K562 (cell line): ENCODE data around the gene PIK3CD. TPM values are rescaled to one million over a fixed set of nuclear protein-coding genes. Genes with fewer than 3 reads are reported as not detected.

Source experiments
- ATAC-seq: fragments of 200-7000 bp; cut with Tn5 transposase; 3 replicates; pipeline ENCODE4 v1.9.1; 2020; ENCODE audit warnings: moderate library complexity
- BruUV-seq: library from RNA; stranded (reverse); fragments of 400-500 nt; replicated peaks from 2 replicates; lab custom pipeline; 2021; lab: Mats Ljungman, UMichigan
- CTCF ChIA-PET: fragments of 300-600 bp; formaldehyde crosslinking; extraction: SDS; loops from one replicate; lab custom pipeline; 2021; ENCODE audit warnings: low intra/inter-chr PET ratio; lab: Yijun Ruan, JAX
- POLR2A ChIA-PET: fragments of 300-600, 350-650 bp; sonication (Branson Sonifier 250); formaldehyde crosslinking; extraction: SDS; loops from one replicate; lab custom pipeline; 2021; ENCODE audit warnings: antibody characterized with exemption, inconsistent platforms; lab: Yijun Ruan, JAX
- DNase-seq, 4 experiments: peaks; one replicate each; pipeline versions ENCODE4 v3.0.0 to v3.0.0-alpha.2; 2011 to 2018; ENCODE audit warnings: low spot score in 3 of 4, mixed read lengths in 3 of 4; ENCODE audit errors: extremely low read depth in 1 of 4
- FAIRE-seq: peaks from 2 replicates; lab custom pipeline; 2011; peaks lifted over from hg19 to GRCh38; lab: Jason Lieb, UNC
- H2AFZ ChIP-seq: 2 replicates; pipeline ENCODE4 v1.6.0; 2011; ENCODE audit warnings: low read depth, low read length, control low read depth, inconsistent platforms
- H3K27ac ChIP-seq: fragments of 200-600 bp; 3 replicates; pipeline ENCODE4 v1.8.0; 2011; ENCODE audit warnings: low read depth, mild to moderate bottlenecking, control low read depth, inconsistent platforms, low read length, moderate library complexity, mixed read lengths; ENCODE audit errors: extremely low read depth
- H3K27me3 ChIP-seq, 2 experiments: fragments of 300-600 bp in 1 of 2; 2 replicates in 1 of 2; 3 replicates in 1 of 2; pipeline versions ENCODE4 v1.6.0 to v1.8.0; 2011; ENCODE audit warnings: inconsistent platforms in 2 of 2, low read length in 2 of 2, mild to moderate bottlenecking in 1 of 2, mixed read lengths in 1 of 2, moderate library complexity in 1 of 2; ENCODE audit not compliant: control insufficient read depth in 2 of 2, insufficient read depth in 2 of 2
- H3K36me3 ChIP-seq: fragments of 300-600 bp; 3 replicates; pipeline ENCODE4 v1.8.0; 2011; ENCODE audit warnings: mild to moderate bottlenecking, low read length, inconsistent platforms; ENCODE audit not compliant: control insufficient read depth, insufficient read depth
- H3K4me1 ChIP-seq, 2 experiments: fragments of 200-600 bp in 1 of 2; replicated peaks in 1 of 2; 2 replicates in 1 of 2; 3 replicates in 1 of 2; pipeline versions ENCODE4 v1.5.1 to v1.8.0; 2011; ENCODE audit warnings: inconsistent platforms in 2 of 2, low read length in 2 of 2, mild to moderate bottlenecking in 1 of 2, mixed read lengths in 1 of 2, moderate library complexity in 1 of 2; ENCODE audit not compliant: control insufficient read depth in 2 of 2, insufficient read depth in 2 of 2
- H3K4me2 ChIP-seq: 2 replicates; pipeline ENCODE4 v1.6.1; 2011; ENCODE audit warnings: low read length, control low read depth, inconsistent platforms, mixed read lengths; ENCODE audit not compliant: insufficient read depth
- H3K4me3 ChIP-seq: fragments of 200-600 bp; sonication (generic), shearing (Covaris generic); 2 replicates; pipeline ENCODE4 v1.5.1; 2016; ENCODE audit warnings: control low read depth, inconsistent platforms
- H3K79me2 ChIP-seq: fragments of 200-600 bp; 3 replicates; pipeline ENCODE4 v1.8.0; 2011; ENCODE audit warnings: low read length, inconsistent platforms; ENCODE audit not compliant: control insufficient read depth, insufficient read depth
- H3K9ac ChIP-seq, 2 experiments: 2 replicates each; pipeline versions ENCODE4 v1.6.0 to v1.6.1; 2011; ENCODE audit warnings: low read depth in 2 of 2, low read length in 2 of 2, control low read depth in 1 of 2, inconsistent platforms in 1 of 2, mild to moderate bottlenecking in 1 of 2, mixed read lengths in 1 of 2; ENCODE audit not compliant: insufficient read depth in 1 of 2
- H3K9me1 ChIP-seq: one replicate; pipeline ENCODE4 v1.6.0; 2011; ENCODE audit warnings: inconsistent platforms, mild to moderate bottlenecking, low read length, moderate library complexity; ENCODE audit not compliant: control insufficient read depth, insufficient read depth
- H3K9me3 ChIP-seq: replicated peaks from 2 replicates; pipeline ENCODE4 v1.5.1; 2011; ENCODE audit warnings: low read depth, low read length, inconsistent platforms; ENCODE audit not compliant: control insufficient read depth, insufficient read depth
- H4K20me1 ChIP-seq: replicated peaks from 2 replicates; pipeline ENCODE4 v1.6.1; 2011; ENCODE audit warnings: low read length, inconsistent platforms, mixed read lengths; ENCODE audit not compliant: control insufficient read depth, insufficient read depth
- POLR2G ChIP-seq: fragments of 200-400 bp; formaldehyde crosslinking; IDR thresholded peaks from 2 replicates; pipeline ENCODE4 v1.6.1; 2017; ENCODE audit warnings: low read depth, mild to moderate bottlenecking, antibody characterized with exemption, low read length, moderate library complexity
- WGBS: fragments of 100-300 bp; shearing (Covaris generic); methylation state at CpG from one replicate; pipeline ENCODE4 v1.1.6; 2016; ENCODE audit warnings: low coverage, mixed read lengths; ENCODE audit not compliant: insufficient coverage; ENCODE audit errors: missing lambda C conversion rate; 5-methylcytosine and 5-hydroxymethylcytosine counted together
- in situ Hi-C: fragments of 300-500 bp; cut with MboI; formaldehyde crosslinking; loops from 4 replicates; pipeline ENCODE4 v1.15.0; 2018; ENCODE audit warnings: inconsistent platforms, mixed read lengths
- intact Hi-C: fragments of 100-400 bp; cut with micrococcal nuclease; formaldehyde crosslinking; loops from 2 replicates; pipeline ENCODE4 v1.14.2; 2022
- polyA plus RNA-seq, 8 experiments: library from polyadenylated mRNA; depleted of rRNA in 4 of 8; stranded (reverse) in 5 of 8; unstranded in 3 of 8; fragments of >200 nt; fragmentation: Nextera tagmentation in 2 of 8; fragmentation: Illumina TruSeq in 1 of 8; extraction: Ambion mirVana in 2 of 8; extraction: Trizol in 1 of 8; gene quantifications; 2 replicates each; pipeline versions ENCODE4 v1.2.1 to v1.2.3, GENCODE V29; 2011 to 2014; ENCODE audit warnings: inconsistent platforms in 1 of 8, missing spikeins in 1 of 8
- total RNA-seq, 7 experiments: library from RNA; depleted of rRNA in 6 of 7; stranded (reverse); fragments of >200 nt in 6 of 7; fragmentation: Illumina TruSeq in 2 of 7; extraction: Trizol in 2 of 7; gene quantifications; 2 replicates each; pipeline versions ENCODE4 v1.2.1 to v1.2.3, GENCODE V29; 2011 to 2021; ENCODE audit warnings: low replicate concordance in 1 of 7
- TF ChIP-seq, protein P1 (sequence below): sonication (generic); formaldehyde crosslinking; IDR thresholded peaks from 2 replicates; pipeline ENCODE4 v1.8.0; 2022; ENCODE audit warnings: mild to moderate bottlenecking, missing genetic modification reagents

Gene PIK3CD
- total and polyA plus RNA-seq, 9 of the 15 experiments (the other 6 are each of a cell fraction or from before 2014, with no cell fraction given): 1.8 to 20.8 (median 7.2) TPM

DNA sequence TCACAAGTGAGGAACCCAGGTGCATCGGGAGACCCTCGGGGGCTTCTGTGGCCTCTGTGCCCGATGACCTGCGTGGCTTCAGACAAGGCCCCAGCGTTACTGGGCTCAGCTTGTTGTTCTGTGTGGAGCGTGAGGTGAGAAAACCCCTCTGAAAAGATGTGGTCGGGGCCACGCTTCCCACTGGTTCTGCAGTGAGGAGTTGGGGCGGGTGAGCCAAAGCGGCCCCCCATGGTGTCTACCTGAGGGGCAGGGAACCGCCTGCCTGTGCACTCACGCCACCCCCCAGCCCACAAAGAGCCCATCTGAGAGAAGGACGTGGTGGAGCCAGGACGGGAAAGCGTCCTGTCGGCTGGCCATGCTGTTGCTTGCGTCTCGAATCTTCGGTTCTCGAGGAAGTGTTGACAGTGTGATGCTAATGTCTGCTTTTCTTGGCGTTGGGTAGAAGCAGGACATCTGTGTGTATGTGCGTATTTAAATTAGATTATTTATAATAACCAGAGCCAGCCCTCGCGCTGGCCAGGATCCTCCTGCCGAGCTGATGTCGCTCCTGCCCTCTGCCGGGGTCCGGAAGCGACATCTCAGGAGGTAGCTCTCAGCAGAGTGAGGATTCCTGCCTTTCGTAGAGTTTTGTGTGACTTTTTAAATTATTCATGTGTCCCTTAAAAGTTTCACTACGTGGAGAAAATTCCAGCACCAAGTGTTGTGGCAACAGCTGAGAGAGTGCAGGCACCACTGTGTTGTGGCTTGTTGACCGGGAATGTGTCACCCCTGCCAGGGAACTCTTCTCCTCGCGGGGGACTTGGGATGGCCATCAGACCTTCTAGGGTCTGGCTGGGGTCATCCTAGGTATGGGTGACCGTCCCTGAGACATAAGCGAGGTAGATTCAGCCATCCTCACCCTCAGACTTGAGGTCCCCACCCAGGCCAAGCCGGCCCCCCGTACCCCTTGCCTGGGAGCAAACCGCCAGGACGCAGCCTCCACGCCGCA is 47.5 kb upstream of the PIK3CD start:
- Histone ChIP-seq H3K9me3 (no peaks in the 10 kb centered on the region), H4K20me1 (peaks cover 3% of the 10 kb centered on the region; the same call in 1 of the 2 replicates), H3K27me3 (no peaks in the 10 kb centered on the region), H3K4me1 (peaks cover 0 to 10% of the 10 kb centered on the region in 2 experiments; a peak in 1 of 5 replicates), H3K4me3 (no peak overlapping the region)
- no peak for DNase-seq
- POLR2A ChIA-PET: interaction anchor here (0.5 to 2.2 kb wide), 3 partner anchors 11 to 417 kb away, joined by 3 to 6 read pairs (median 3); no protein-coding TSS in a partner anchor
- TF ChIP-seq, protein P1, sequence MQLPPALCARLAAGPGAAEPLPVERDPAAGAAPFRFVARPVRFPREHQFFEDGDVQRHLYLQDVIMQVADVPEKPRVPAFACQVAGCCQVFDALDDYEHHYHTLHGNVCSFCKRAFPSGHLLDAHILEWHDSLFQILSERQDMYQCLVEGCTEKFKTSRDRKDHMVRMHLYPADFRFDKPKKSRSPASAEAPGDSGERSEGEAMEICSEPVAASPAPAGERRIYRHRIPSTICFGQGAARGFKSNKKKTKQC (CRISPR knock-in tag): no peak
- TF ChIP-seq POLR2G: peak; percentile 26; the same call in 1 of the 2 replicates
- TF ChIP-seq, all 486 proteins: peak for 1
- ATAC-seq (no peak), FAIRE-seq (no peak)
- 90% methylated on average over 40 of the region's 42 CpGs for WGBS
- Histone ChIP-seq H3K9ac (no peak overlapping the region), H2AFZ (no peak overlapping the region), H3K36me3 (peaks cover 91% of the 10 kb centered on the region; the same call in 2 of the 3 replicates), H3K4me2 (no peak overlapping the region), H3K9me1 (peaks cover 3% of the 10 kb centered on the region), H3K79me2 (no peaks in the 10 kb centered on the region), H3K27ac (no peak overlapping the region)
- in situ Hi-C loops (no loop called here), intact Hi-C loops (no loop called here)
- BruUV-seq: no TSS peak
- CTCF ChIA-PET: no interaction called here
